Measurements from ENCODE around the gene ROS1. TPM values are rescaled to one million over a fixed set of nuclear protein-coding genes. Genes with fewer than 3 reads are reported as not detected.

Gene ROS1
- total RNA-seq: 0.30 and 0.86 TPM in 2 replicates

GRCh38 chr6:117425431-117426153 lies at the start of gene ROS1:
TSS of gene ROS1 (minus strand) at chr6:117425942. CDS start at chr6:117425656, 286 bp downstream.

GRCh38 chr6:117265410-117266256 lies 160.1 kb downstream of the ROS1 start, which contains the start of gene VGLL2:
TSS of gene VGLL2 (plus strand) at chr6:117265558. CDS start at chr6:117265764, 206 bp downstream.

Other genes starting within 250 kb of the ROS1 start
- gene VGLL2, start 160.4 kb downstream of the ROS1 start, total RNA-seq: not detected in 2 replicates
- gene DCBLD1, start 56.7 kb upstream of the ROS1 start, total RNA-seq: 29.3 and 41.1 TPM in 2 replicates
- gene GOPC, start 176.6 kb upstream of the ROS1 start, total RNA-seq: 20.5 and 22.0 TPM in 2 replicates
- 20.4 and 20.5 TPM in 2 replicates for gene NUS1, start 249.5 kb upstream of the ROS1 start, total RNA-seq